GM18502 (cell line): ENCODE data around the gene GMPPA.

Experiments used
- ATAC-seq: cut with Tn5 transposase; IDR thresholded peaks from one replicate; pipeline ENCODE4 v1.9.1; 2021; ENCODE audit warnings: mild to moderate bottlenecking; ENCODE audit not compliant: unreplicated experiment, poor library complexity

Gene GMPPA

GRCh38 chr2:219551441-219552381 lies 53.0 kb downstream of the GMPPA start:
- ATAC-seq = peak; percentile 19

DNA sequence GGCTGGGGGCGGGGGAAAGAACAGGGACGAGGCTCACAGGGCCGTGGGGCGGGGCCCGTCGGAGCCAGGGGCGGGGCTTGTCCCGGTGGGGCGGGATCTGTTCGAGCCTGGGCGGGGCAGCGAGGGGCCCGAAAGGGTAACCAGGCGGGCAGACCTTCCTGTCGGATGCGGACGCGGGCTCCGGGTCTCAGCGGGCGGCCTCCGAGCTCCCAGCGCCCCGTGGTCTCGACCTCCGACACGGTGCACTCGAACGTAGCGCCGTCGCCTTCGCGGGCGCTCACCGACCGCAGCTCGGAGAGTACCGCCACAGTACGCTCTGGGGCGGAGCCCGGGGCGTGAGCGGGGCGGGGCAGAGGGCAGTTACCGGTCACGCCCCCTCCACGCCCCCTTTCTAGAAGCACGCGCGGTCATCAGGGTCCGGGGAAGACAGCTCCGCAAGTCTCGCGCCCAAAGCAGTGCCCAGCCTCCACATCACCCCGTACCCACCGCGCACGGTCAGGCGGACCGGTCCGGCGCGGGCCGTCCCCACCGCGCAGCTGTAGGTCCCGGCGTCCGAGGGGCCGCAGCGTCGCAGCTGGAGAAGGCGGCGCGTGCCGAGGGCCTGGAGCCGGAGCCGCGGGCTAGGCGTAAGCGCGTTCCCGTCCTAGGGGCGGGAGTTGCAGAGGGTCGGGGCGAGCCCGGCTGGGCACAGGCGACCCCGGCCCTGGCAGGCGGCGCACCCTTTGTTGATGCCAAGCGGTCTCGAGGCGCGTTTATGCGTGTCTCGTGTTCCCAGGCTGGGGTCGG lies 53.9 kb downstream of the GMPPA start:
- ATAC-seq = peak; percentile 94

- ATAC-seq = no peak
These were observed 54.4 kb downstream of the GMPPA start for GRCh38 chr2:219553168-219553417.

- no peak for ATAC-seq
These were observed 54.8 kb downstream of the GMPPA start for GRCh38 chr2:219553463-219553963.

GRCh38 chr2:219554350-219554749 lies 55.7 kb downstream of the GMPPA start:
- no peak for ATAC-seq

GRCh38 chr2:219555956-219556355 lies 57.3 kb downstream of the GMPPA start:
- ATAC-seq = no peak

- ATAC-seq = no peak
These were observed 57.7 kb downstream of the GMPPA start for GRCh38 chr2:219556413-219556812.
